Ascending aorta (tissue), 2 donors: Measurements from ENCODE around the gene MXD4. TPM values are rescaled to one million over a fixed set of nuclear protein-coding genes. Genes with fewer than 3 reads are reported as not detected.

Source experiments
- DNase-seq, 2 donors: peaks; one replicate each; pipeline ENCODE4 v3.0.0-alpha.2; 2019; ENCODE audit warnings: low spot score in 2 of 2
- H3K27ac ChIP-seq, 2 donors: fragments of 200-600 bp; sonication (generic); one replicate each; pipeline ENCODE4 v1.5.1; 2016 to 2017; ENCODE audit warnings: mild to moderate bottlenecking in 1 of 2
- H3K27me3 ChIP-seq: fragments of 200-600 bp; sonication (generic); one replicate; pipeline ENCODE4 v1.5.1; 2017
- H3K36me3 ChIP-seq, 2 donors: fragments of 200-600 bp; sonication (generic); one replicate each; pipeline ENCODE4 v1.5.1; 2016
- H3K4me1 ChIP-seq, 2 donors: fragments of 200-600 bp; sonication (generic); one replicate each; pipeline ENCODE4 v1.5.1; 2016 to 2017; ENCODE audit warnings: mild to moderate bottlenecking in 1 of 2
- H3K4me3 ChIP-seq, 2 donors: fragments of 200-600 bp; sonication (generic); one replicate each; pipeline ENCODE4 v1.5.1; 2016 to 2017; ENCODE audit warnings: mild to moderate bottlenecking in 1 of 2
- H3K9me3 ChIP-seq, 2 donors: fragments of 200-600 bp; sonication (generic); one replicate each; pipeline ENCODE4 v1.5.1; 2016
- intact Hi-C: fragments of 100-400 bp; cut with DNase I; formaldehyde crosslinking; loops from one replicate; pipeline ENCODE4 v1.15.1; 2023
- total RNA-seq: library from RNA; depleted of rRNA; stranded (reverse); fragments of >200 nt; gene quantifications from one replicate; pipeline ENCODE4 v1.1.0, GENCODE V29; 2016
- TF ChIP-seq, protein P1 (sequence below), 3 experiments: fragments of 200-600 bp in 2 of 3; fragments of 450-650 bp in 1 of 3; sonication (generic) in 2 of 3; IDR thresholded peaks; one replicate each; pipeline ENCODE4 v1.5.1; 2016 to 2019; ENCODE audit warnings: antibody characterized with exemption in 3 of 3, mild to moderate bottlenecking in 1 of 3, moderate library complexity in 1 of 3

Gene MXD4
- total RNA-seq, 1 donor from 2014 or later = 83.2 TPM

DNA sequence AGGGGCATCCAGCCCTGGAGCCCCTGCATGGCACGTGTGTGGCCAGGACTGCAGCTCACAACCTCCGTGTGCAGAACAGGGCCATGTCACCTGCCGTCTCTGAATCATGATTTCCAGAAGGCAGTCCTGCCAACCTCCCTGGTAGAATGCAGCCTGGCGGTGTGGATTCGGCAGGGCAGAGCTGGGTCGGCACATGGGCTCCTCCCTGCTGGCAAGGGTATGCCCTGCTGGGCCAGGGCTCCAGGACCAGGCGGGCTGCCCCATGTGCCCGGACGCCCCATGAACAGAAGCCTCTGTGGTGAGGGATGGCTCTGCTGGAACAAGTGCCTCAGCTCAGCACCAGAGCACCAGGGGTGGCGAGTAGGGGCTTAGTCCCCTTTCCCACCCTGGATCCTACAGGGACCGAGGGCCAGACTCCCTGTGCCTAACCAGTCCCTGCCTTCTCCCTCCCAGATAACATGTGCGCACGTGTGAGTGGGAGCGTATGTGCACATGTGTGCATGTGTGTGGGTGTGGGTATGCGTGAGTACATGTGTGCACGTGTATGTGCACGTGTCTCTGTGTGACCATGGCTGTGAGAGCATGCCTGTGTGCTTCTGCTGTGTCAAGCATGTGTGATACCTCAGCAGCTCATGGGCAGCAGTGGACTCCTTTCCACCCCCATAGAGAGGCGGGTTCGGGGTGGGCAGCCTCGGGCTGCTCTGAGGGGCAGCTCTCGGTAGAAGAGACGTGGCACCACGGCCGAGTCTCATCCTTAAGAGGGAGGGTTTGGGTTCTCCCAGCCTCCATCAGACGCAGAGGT lies 10.3 kb upstream of the MXD4 start:
- H3K36me3 ChIP-seq = no peaks in the 10 kb centered on the region
- no peaks in the 10 kb centered on the region for H3K27me3 ChIP-seq
- TF ChIP-seq, protein P1, sequence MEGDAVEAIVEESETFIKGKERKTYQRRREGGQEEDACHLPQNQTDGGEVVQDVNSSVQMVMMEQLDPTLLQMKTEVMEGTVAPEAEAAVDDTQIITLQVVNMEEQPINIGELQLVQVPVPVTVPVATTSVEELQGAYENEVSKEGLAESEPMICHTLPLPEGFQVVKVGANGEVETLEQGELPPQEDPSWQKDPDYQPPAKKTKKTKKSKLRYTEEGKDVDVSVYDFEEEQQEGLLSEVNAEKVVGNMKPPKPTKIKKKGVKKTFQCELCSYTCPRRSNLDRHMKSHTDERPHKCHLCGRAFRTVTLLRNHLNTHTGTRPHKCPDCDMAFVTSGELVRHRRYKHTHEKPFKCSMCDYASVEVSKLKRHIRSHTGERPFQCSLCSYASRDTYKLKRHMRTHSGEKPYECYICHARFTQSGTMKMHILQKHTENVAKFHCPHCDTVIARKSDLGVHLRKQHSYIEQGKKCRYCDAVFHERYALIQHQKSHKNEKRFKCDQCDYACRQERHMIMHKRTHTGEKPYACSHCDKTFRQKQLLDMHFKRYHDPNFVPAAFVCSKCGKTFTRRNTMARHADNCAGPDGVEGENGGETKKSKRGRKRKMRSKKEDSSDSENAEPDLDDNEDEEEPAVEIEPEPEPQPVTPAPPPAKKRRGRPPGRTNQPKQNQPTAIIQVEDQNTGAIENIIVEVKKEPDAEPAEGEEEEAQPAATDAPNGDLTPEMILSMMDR (IDR thresholded peaks at IDR 0.05) = no peak
- no peak for DNase-seq
- intact Hi-C loops = no loop called here
- no peaks in the 10 kb centered on the region for H3K9me3 ChIP-seq
- H3K27ac ChIP-seq = no peak overlapping the region
- H3K4me3 ChIP-seq = no peak overlapping the region
- no peaks in the 10 kb centered on the region for H3K4me1 ChIP-seq

DNA sequence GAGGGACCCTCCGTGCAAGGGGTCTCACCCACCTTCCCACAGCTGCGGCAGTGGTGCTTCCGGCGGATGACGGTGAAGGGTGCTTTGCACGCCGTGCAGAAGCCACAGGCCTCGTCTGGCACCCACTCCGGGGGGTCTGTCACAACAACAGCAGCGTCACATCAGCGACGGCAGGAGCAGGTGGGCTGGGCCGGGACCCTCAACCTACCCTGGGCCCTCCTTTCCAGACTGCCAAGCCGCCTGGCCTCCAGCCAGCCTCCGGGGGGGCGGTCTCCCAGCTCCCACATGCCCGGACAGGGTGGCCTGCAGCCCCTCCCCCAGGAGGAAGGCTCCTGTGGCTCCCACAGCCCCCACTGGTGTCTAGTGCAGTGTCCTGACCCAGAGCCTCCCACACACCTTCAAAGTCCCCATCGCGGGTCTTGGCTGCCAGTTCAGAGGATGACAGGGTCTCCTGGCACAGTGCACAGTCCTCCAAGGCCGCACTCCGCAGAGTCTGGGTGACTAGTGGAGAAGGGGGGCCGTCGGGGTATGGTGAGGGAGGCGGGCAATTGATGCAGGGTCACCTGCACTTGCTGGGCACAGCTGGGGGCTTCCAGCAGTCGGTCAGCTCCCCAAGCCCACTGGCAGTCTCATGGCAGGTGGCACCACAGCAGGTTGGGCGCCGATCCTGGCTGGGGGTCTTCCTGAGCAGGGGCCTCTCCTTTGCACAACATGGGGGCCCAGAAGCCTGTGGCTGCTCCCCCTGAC lies 9.5 kb upstream of the MXD4 start:
- H3K4me1 ChIP-seq = peaks cover 0 to 3% of the 10 kb centered on the region in 2 donors
- DNase-seq = no peak
- no peaks in the 10 kb centered on the region for H3K36me3 ChIP-seq
- no peaks in the 10 kb centered on the region for H3K9me3 ChIP-seq
- intact Hi-C loops = no loop called here
- H3K27ac ChIP-seq = no peak overlapping the region
- TF ChIP-seq, protein P1 (IDR thresholded peaks at IDR 0.05) = no peak
- no peak overlapping the region for H3K4me3 ChIP-seq
- H3K27me3 ChIP-seq = no peaks in the 10 kb centered on the region

DNA sequence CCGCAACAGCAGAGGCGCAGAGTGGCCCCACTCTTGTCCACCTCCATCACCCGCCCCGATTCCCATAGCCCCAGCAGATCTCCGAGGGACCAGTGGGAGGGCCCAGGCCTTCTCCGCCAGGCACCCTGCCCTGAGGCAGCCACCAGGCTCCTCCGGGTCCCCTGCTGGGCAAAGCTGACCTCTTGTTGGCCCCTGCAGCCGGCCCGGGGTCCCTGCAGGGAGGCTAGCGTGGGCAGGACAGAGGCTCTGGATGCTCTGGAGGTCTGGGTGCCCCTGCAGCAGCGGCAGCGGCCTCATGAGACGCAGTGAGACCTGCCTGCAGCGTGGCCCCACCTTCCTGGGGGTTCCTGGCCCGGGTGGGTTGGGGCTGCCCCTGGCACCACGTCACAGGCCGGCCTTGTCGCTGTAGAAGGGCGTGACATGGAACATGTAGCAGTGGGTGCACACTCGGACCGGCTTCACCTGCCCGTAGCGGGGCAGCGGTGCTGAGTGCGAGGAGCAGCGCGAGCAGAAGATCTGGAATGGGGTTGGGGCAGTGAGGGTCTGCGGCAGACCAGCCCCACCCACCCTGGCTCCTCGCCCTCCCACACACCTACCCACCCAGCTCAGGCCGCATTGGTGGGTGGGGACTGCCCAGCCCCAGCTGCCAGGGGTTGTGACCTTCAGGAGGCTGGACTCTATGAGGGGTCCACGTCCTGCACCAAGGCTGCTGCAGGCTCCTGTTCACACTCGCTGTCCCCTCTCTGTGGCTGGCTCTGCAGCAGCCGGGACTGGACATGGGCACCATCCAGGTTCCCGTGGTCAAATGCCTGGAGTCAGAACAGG lies 8.6 kb upstream of the MXD4 start:
- H3K4me3 ChIP-seq = no peak overlapping the region
- TF ChIP-seq, protein P1 (IDR thresholded peaks at IDR 0.05) = no peak
- no peak for DNase-seq
- no peaks in the 10 kb centered on the region for H3K27me3 ChIP-seq
- no peaks in the 10 kb centered on the region for H3K9me3 ChIP-seq
- intact Hi-C loops = no loop called here
- H3K27ac ChIP-seq = no peak overlapping the region
- no peaks in the 10 kb centered on the region for H3K36me3 ChIP-seq
- H3K4me1 ChIP-seq = peaks cover 7 to 10% of the 10 kb centered on the region in 2 donors

DNA sequence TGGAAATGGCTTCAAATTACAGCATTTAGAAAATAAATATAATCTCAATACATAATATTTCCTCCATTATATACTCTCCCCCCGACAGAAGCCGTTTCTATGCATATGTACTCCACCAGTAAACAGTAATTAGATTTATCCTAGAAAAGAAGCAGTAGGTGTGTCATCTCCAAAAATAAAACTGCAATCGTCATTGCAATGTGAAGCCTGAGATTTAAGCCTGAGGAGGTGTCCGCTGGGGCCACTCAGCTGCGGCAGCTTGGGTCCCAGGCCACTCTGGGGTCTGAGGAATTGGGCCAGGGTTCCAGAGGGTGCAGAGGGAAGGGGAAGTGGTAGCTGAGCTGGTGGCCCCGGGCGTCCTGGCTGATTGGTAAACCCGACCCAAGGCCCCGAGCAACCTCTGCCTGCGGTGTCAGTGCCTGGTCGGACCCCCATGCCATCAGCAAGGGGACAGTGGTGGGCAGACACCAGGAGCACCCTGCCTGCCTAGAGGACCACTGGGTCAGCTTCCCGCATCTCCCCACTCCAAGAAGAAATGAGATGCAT lies 7.8 kb upstream of the MXD4 start:
- Histone ChIP-seq H3K27ac (no peak overlapping the region), H3K9me3 (no peaks in the 10 kb centered on the region), H3K4me1 (peaks cover 8 to 14% of the 10 kb centered on the region in 2 donors), H3K4me3 (no peak overlapping the region), H3K36me3 (no peaks in the 10 kb centered on the region), H3K27me3 (no peaks in the 10 kb centered on the region)
- TF ChIP-seq, protein P1 (IDR thresholded peaks at IDR 0.05) = no peak
- DNase-seq = no peak
- intact Hi-C loops = loop anchor here (10.0 kb wide), 4 partner anchors 395 to 585 kb away; partner anchors contain the start of genes ADD1, FAM53A, NSD2 and TNIP2

DNA sequence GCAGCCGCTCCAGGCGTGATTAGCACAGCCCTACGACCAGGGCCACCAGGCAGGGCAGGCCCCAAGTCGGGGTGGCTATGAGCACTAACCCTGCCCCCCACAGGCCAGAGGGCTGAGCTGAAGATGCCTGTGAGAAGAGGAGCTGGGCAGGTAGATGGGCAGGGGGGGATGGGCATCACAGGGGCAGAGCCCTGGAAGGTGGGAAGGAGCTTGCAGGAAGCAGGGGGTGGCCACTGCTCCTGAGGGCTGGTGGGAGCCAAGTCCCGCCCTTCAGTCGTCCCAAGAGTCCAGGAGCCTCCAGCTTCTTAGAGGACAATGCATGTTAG lies 7.3 kb upstream of the MXD4 start:
- Histone ChIP-seq H3K27ac (no peak overlapping the region), H3K4me3 (no peak overlapping the region), H3K4me1 (peaks cover 8 to 14% of the 10 kb centered on the region in 2 donors), H3K27me3 (no peaks in the 10 kb centered on the region), H3K9me3 (no peaks in the 10 kb centered on the region), H3K36me3 (no peaks in the 10 kb centered on the region)
- intact Hi-C loops = loop anchor here (10.0 kb wide), 4 partner anchors 394 to 584 kb away; partner anchors contain the start of genes ADD1, FAM53A, NSD2 and TNIP2
- DNase-seq = no peak
- TF ChIP-seq, protein P1 (IDR thresholded peaks at IDR 0.05) = no peak
